Activated CD8-positive, alpha-beta memory T cell treated with anti-CD3 and anti-CD28 coated beads, Interleukin-2, amount 50 U/mL, for 1 hour (primary cell): ENCODE data around the gene HEMK1.

ENCODE experiments used
- DNase-seq: peaks from one replicate; pipeline ENCODE4 v3.0.0-alpha.2; 2020; ENCODE audit errors: extremely low read depth

The HEMK1 gene

GRCh38 chr3:50637011-50637410 is 67.7 kb downstream of the HEMK1 start:
- no peak for DNase-seq

GRCh38 chr3:50637945-50638344 is 68.6 kb downstream of the HEMK1 start:
- DNase-seq, result no peak

GRCh38 chr3:50639055-50639494 is 69.8 kb downstream of the HEMK1 start:
- no peak for DNase-seq

GRCh38 chr3:50642382-50642781 is 73.1 kb downstream of the HEMK1 start:
- no peak for DNase-seq

GRCh38 chr3:50644561-50644960 is 75.2 kb downstream of the HEMK1 start:
- no peak for DNase-seq

- DNase-seq, result no peak
Observed at GRCh38 chr3:50645378-50645777, 76.1 kb downstream of the HEMK1 start.
